ENCODE measurements around the gene LTBP1.

Gene LTBP1

GRCh38 chr2:32932825-32933755 is 13.7 kb upstream of the LTBP1 start:
- Histone ChIP-seq H3K9me3 (ENCODE audit: low read length) (no peaks in the 10 kb centered on the region), H3K9ac (ENCODE audit: low read length) (no peak overlapping the region), H3K27ac (ENCODE audit: low read depth, low read length) (no peak overlapping the region), H3K4me3 (ENCODE audit: low read depth in 1 of 2, low read length in 2 of 2) (no peak overlapping the region), H3K27me3 (ENCODE audit: control insufficient read depth in 1 of 2, insufficient read depth in 2 of 2, low read length in 2 of 2) (no peaks in the 10 kb centered on the region), H3K4me1 (ENCODE audit: insufficient read depth, low read length) (no peaks in the 10 kb centered on the region), H3K36me3 (ENCODE audit: insufficient read depth, low read length) (no peaks in the 10 kb centered on the region)

- Histone ChIP-seq H3K9me3 (ENCODE audit: low read length) (no peaks in the 10 kb centered on the region), H3K27ac (ENCODE audit: low read depth, low read length) (no peak overlapping the region), H3K4me3 (ENCODE audit: low read depth in 1 of 2, low read length in 2 of 2) (no peak overlapping the region), H3K9ac (ENCODE audit: low read length) (no peak overlapping the region), H3K36me3 (ENCODE audit: insufficient read depth, low read length) (no peaks in the 10 kb centered on the region), H3K27me3 (ENCODE audit: control insufficient read depth in 1 of 2, insufficient read depth in 2 of 2, low read length in 2 of 2) (no peaks in the 10 kb centered on the region), H3K4me1 (ENCODE audit: insufficient read depth, low read length) (no peaks in the 10 kb centered on the region)
Observed at GRCh38 chr2:32933756-32934095, 13.0 kb upstream of the LTBP1 start.

GRCh38 chr2:32937602-32938448 is 8.9 kb upstream of the LTBP1 start:
- Histone ChIP-seq H3K27me3 (ENCODE audit: control insufficient read depth in 1 of 2, insufficient read depth in 2 of 2, low read length in 2 of 2) (no peaks in the 10 kb centered on the region), H3K27ac (ENCODE audit: low read depth, low read length) (no peak overlapping the region), H3K4me3 (ENCODE audit: low read depth in 1 of 2, low read length in 2 of 2) (no peak overlapping the region), H3K4me1 (ENCODE audit: insufficient read depth, low read length) (no peaks in the 10 kb centered on the region), H3K36me3 (ENCODE audit: insufficient read depth, low read length) (no peaks in the 10 kb centered on the region), H3K9me3 (ENCODE audit: low read length) (no peaks in the 10 kb centered on the region), H3K9ac (ENCODE audit: low read length) (no peak overlapping the region)

GRCh38 chr2:32938934-32939333 is 7.8 kb upstream of the LTBP1 start:
- Histone ChIP-seq H3K27me3 (ENCODE audit: control insufficient read depth in 1 of 2, insufficient read depth in 2 of 2, low read length in 2 of 2) (no peaks in the 10 kb centered on the region), H3K27ac (ENCODE audit: low read depth, low read length) (no peak overlapping the region), H3K4me1 (ENCODE audit: insufficient read depth, low read length) (no peaks in the 10 kb centered on the region), H3K36me3 (ENCODE audit: insufficient read depth, low read length) (no peaks in the 10 kb centered on the region), H3K4me3 (ENCODE audit: low read depth in 1 of 2, low read length in 2 of 2) (no peak overlapping the region), H3K9me3 (ENCODE audit: low read length) (no peaks in the 10 kb centered on the region), H3K9ac (ENCODE audit: low read length) (no peak overlapping the region)

GRCh38 chr2:32940316-32940997 is 6.3 kb upstream of the LTBP1 start:
- H3K36me3 ChIP-seq (ENCODE audit: insufficient read depth, low read length), result no peaks in the 10 kb centered on the region
- no peak overlapping the region for H3K27ac ChIP-seq (ENCODE audit: low read depth, low read length)
- no peaks in the 10 kb centered on the region for H3K9me3 ChIP-seq (ENCODE audit: low read length)
- no peaks in the 10 kb centered on the region for H3K27me3 ChIP-seq (ENCODE audit: control insufficient read depth in 1 of 2, insufficient read depth in 2 of 2, low read length in 2 of 2)
- no peak overlapping the region for H3K9ac ChIP-seq (ENCODE audit: low read length)
- H3K4me3 ChIP-seq (ENCODE audit: low read depth in 1 of 2, low read length in 2 of 2), result no peak overlapping the region
- no peaks in the 10 kb centered on the region for H3K4me1 ChIP-seq (ENCODE audit: insufficient read depth, low read length)

GRCh38 chr2:32941944-32942690 is 4.6 kb upstream of the LTBP1 start:
- H3K36me3 ChIP-seq (ENCODE audit: insufficient read depth, low read length), result no peaks in the 10 kb centered on the region
- no peaks in the 10 kb centered on the region for H3K27me3 ChIP-seq (ENCODE audit: control insufficient read depth in 1 of 2, insufficient read depth in 2 of 2, low read length in 2 of 2)
- no peaks in the 10 kb centered on the region for H3K4me1 ChIP-seq (ENCODE audit: insufficient read depth, low read length)
- H3K27ac ChIP-seq (ENCODE audit: low read depth, low read length), result no peak overlapping the region
- H3K4me3 ChIP-seq (ENCODE audit: low read depth in 1 of 2, low read length in 2 of 2), result no peak overlapping the region
- no peak overlapping the region for H3K9ac ChIP-seq (ENCODE audit: low read length)
- no peaks in the 10 kb centered on the region for H3K9me3 ChIP-seq (ENCODE audit: low read length)

GRCh38 chr2:32942793-32943485 is 3.8 kb upstream of the LTBP1 start:
- no peak overlapping the region for H3K9ac ChIP-seq (ENCODE audit: low read length)
- H3K9me3 ChIP-seq (ENCODE audit: low read length), result no peaks in the 10 kb centered on the region
- H3K27me3 ChIP-seq (ENCODE audit: control insufficient read depth in 1 of 2, insufficient read depth in 2 of 2, low read length in 2 of 2), result no peaks in the 10 kb centered on the region
- H3K36me3 ChIP-seq (ENCODE audit: insufficient read depth, low read length), result no peaks in the 10 kb centered on the region
- no peak overlapping the region for H3K4me3 ChIP-seq (ENCODE audit: low read depth in 1 of 2, low read length in 2 of 2)
- no peak overlapping the region for H3K27ac ChIP-seq (ENCODE audit: low read depth, low read length)
- H3K4me1 ChIP-seq (ENCODE audit: insufficient read depth, low read length), result no peaks in the 10 kb centered on the region

- H3K4me1 ChIP-seq (ENCODE audit: insufficient read depth, low read length), result peaks cover 9% of the 10 kb centered on the region
- no peak overlapping the region for H3K9ac ChIP-seq (ENCODE audit: low read length)
- H3K27me3 ChIP-seq (ENCODE audit: control insufficient read depth in 1 of 2, insufficient read depth in 2 of 2, low read length in 2 of 2), result no peaks in the 10 kb centered on the region
- no peak overlapping the region for H3K27ac ChIP-seq (ENCODE audit: low read depth, low read length)
- no peaks in the 10 kb centered on the region for H3K36me3 ChIP-seq (ENCODE audit: insufficient read depth, low read length)
- H3K9me3 ChIP-seq (ENCODE audit: low read length), result no peaks in the 10 kb centered on the region
- H3K4me3 ChIP-seq (ENCODE audit: low read depth in 1 of 2, low read length in 2 of 2), result no peak overlapping the region
Observed at GRCh38 chr2:32945286-32945685, 1.5 kb upstream of the LTBP1 start.

GRCh38 chr2:32947076-32947483 is 327 bp downstream of the LTBP1 start:
- Histone ChIP-seq H3K4me3 (ENCODE audit: low read depth in 1 of 2, low read length in 2 of 2) (peak overlapping the region; percentile 70 to 74), H3K9me3 (ENCODE audit: low read length) (no peaks in the 10 kb centered on the region), H3K36me3 (ENCODE audit: insufficient read depth, low read length) (no peaks in the 10 kb centered on the region), H3K4me1 (ENCODE audit: insufficient read depth, low read length) (peaks cover 10% of the 10 kb centered on the region), H3K9ac (ENCODE audit: low read length) (no peak overlapping the region), H3K27me3 (ENCODE audit: control insufficient read depth in 1 of 2, insufficient read depth in 2 of 2, low read length in 2 of 2) (no peaks in the 10 kb centered on the region), H3K27ac (ENCODE audit: low read depth, low read length) (peak overlapping the region; percentile 78)

GRCh38 chr2:32947484-32948143 is 861 bp downstream of the LTBP1 start:
- Histone ChIP-seq H3K9me3 (ENCODE audit: low read length) (no peaks in the 10 kb centered on the region), H3K27ac (ENCODE audit: low read depth, low read length) (peak overlapping the region; percentile 78), H3K4me1 (ENCODE audit: insufficient read depth, low read length) (peaks cover 15% of the 10 kb centered on the region), H3K36me3 (ENCODE audit: insufficient read depth, low read length) (no peaks in the 10 kb centered on the region), H3K4me3 (ENCODE audit: low read depth in 1 of 2, low read length in 2 of 2) (peak overlapping the region; percentile 70 to 74), H3K9ac (ENCODE audit: low read length) (no peak overlapping the region), H3K27me3 (ENCODE audit: control insufficient read depth in 1 of 2, insufficient read depth in 2 of 2, low read length in 2 of 2) (no peaks in the 10 kb centered on the region)

All from muscle layer of colon (tissue), 2 donors.